HepG2 (cell line): Measurements from ENCODE around the gene BICDL2. TPM values are rescaled to one million over a fixed set of nuclear protein-coding genes. Genes with fewer than 3 reads are reported as not detected.

Source experiments
- ARHGAP35 ChIP-seq: sonication (generic); formaldehyde crosslinking; IDR thresholded peaks from 2 replicates; pipeline ENCODE4 v1.9.0; 2022; ENCODE audit warnings: mild to moderate bottlenecking, inconsistent platforms, moderate library complexity, missing genetic modification reagents, borderline replicate concordance
- ARNT ChIP-seq: fragments of 450-650 bp; IDR thresholded peaks from 2 replicates; pipeline ENCODE4 v1.6.1; 2017
- ATRX ChIP-seq: sonication (generic); formaldehyde crosslinking; IDR thresholded peaks from 2 replicates; pipeline ENCODE4 v1.4.0; 2020; ENCODE audit warnings: missing genetic modification reagents, borderline replicate concordance
- EED ChIP-seq: sonication (generic); formaldehyde crosslinking; IDR thresholded peaks from 2 replicates; pipeline ENCODE4 v1.5.0; 2020; ENCODE audit warnings: mild to moderate bottlenecking, missing genetic modification reagents
- GPN1 ChIP-seq: sonication (generic); formaldehyde crosslinking; IDR thresholded peaks from 2 replicates; pipeline ENCODE4 v1.5.1; 2020; ENCODE audit warnings: missing genetic modification reagents, borderline replicate concordance
- KDM1A ChIP-seq: IDR thresholded peaks from 2 replicates; pipeline ENCODE4 v1.6.1; 2016; ENCODE audit warnings: missing compliant biosample characterization
- MATR3 ChIP-seq: sonication (generic); formaldehyde crosslinking; IDR thresholded peaks from 2 replicates; pipeline ENCODE4 v1.4.0; 2020; ENCODE audit warnings: missing genetic modification reagents
- MXI1 ChIP-seq: IDR thresholded peaks from 3 replicates; pipeline ENCODE4 v1.6.1; 2012; ENCODE audit warnings: low read depth, low read length, inconsistent platforms, borderline replicate concordance
- REL ChIP-seq: sonication (generic); formaldehyde crosslinking; conservative IDR thresholded peaks from 2 replicates; pipeline ENCODE4 v1.8.0; 2022; ENCODE audit warnings: mild to moderate bottlenecking, missing genetic modification reagents, moderate library complexity
- SMARCE1 ChIP-seq: fragments of 450-650 bp; IDR thresholded peaks from 2 replicates; pipeline ENCODE4 v1.6.1; 2017; ENCODE audit warnings: borderline replicate concordance
- TCF7L2 ChIP-seq: IDR thresholded peaks from 2 replicates; pipeline ENCODE4 v1.6.1; 2011; ENCODE audit warnings: mild to moderate bottlenecking, low read depth, low read length, moderate library complexity
- TEAD3 ChIP-seq: optimal IDR thresholded peaks from 2 replicates; pipeline ENCODE3; 2016; ENCODE audit warnings: borderline replicate concordance
- XRCC5 ChIP-seq: fragments of 200-400 bp; formaldehyde crosslinking; optimal IDR thresholded peaks from 2 replicates; pipeline ENCODE3; 2017; ENCODE audit warnings: mild to moderate bottlenecking, low read length
- ZBTB8A ChIP-seq: sonication (generic); formaldehyde crosslinking; IDR thresholded peaks from 2 replicates; pipeline ENCODE4 v1.4.0; 2020; ENCODE audit warnings: mild to moderate bottlenecking, low read depth, missing genetic modification reagents, borderline replicate concordance
- ZNF10 ChIP-seq: sonication (generic); formaldehyde crosslinking; IDR thresholded peaks from 2 replicates; pipeline ENCODE4 v1.4.0; 2020; ENCODE audit warnings: mild to moderate bottlenecking, low read depth, missing genetic modification reagents, borderline replicate concordance
- ZNF12 ChIP-seq: sonication (generic); formaldehyde crosslinking; IDR thresholded peaks from 2 replicates; pipeline ENCODE4 v1.5.0; 2020; ENCODE audit warnings: missing genetic modification reagents
- ZNF33A ChIP-seq: sonication (generic); formaldehyde crosslinking; IDR thresholded peaks from 2 replicates; pipeline ENCODE4 v1.5.1; 2020; ENCODE audit warnings: missing genetic modification reagents, mild to moderate bottlenecking, moderate library complexity, borderline replicate concordance
- ZNF367 ChIP-seq: sonication (generic); formaldehyde crosslinking; IDR thresholded peaks from 2 replicates; pipeline ENCODE4 v1.4.0; 2020; ENCODE audit warnings: missing genetic modification reagents, borderline replicate concordance
- ZNF431 ChIP-seq: sonication (generic); formaldehyde crosslinking; IDR thresholded peaks from 2 replicates; pipeline ENCODE4 v1.9.0; 2022; ENCODE audit warnings: missing genetic modification reagents, low read depth, mild to moderate bottlenecking, borderline replicate concordance
- ZNF816 ChIP-seq: sonication (generic); formaldehyde crosslinking; IDR thresholded peaks from 2 replicates; pipeline ENCODE4 v1.8.0; 2022; ENCODE audit warnings: missing genetic modification reagents, mild to moderate bottlenecking, borderline replicate concordance
- polyA plus RNA-seq, 8 experiments: library from polyadenylated mRNA; depleted of rRNA in 3 of 8; stranded (reverse) in 7 of 8; unstranded in 1 of 8; fragments of >200 nt; fragmentation: Illumina TruSeq in 4 of 8; extraction: Trizol in 4 of 8; gene quantifications; 2 replicates each; pipeline versions ENCODE4 v1.2.1 to v1.2.3, GENCODE V29; 2011 to 2016; ENCODE audit warnings: low read depth in 4 of 8, missing spikeins in 1 of 8, mixed read lengths in 1 of 8; ENCODE audit not compliant: insufficient read depth in 1 of 8
- total RNA-seq, 5 experiments: library from RNA; depleted of rRNA; stranded (reverse); fragments of >200 nt; fragmentation: Illumina TruSeq; extraction: Trizol; gene quantifications; 2 replicates each; pipeline ENCODE4 v1.2.3, GENCODE V29; 2016; ENCODE audit warnings: low read depth in 1 of 5
- TF ChIP-seq, protein P1 (sequence below): sonication (generic); formaldehyde crosslinking; conservative IDR thresholded peaks from 2 replicates; pipeline ENCODE4 v1.4.0; 2020; ENCODE audit warnings: mild to moderate bottlenecking, missing genetic modification reagents, moderate library complexity
- TF ChIP-seq, protein P2 (sequence below): sonication (generic); formaldehyde crosslinking; IDR thresholded peaks from 2 replicates; pipeline ENCODE4 v1.4.0; 2020; ENCODE audit warnings: missing genetic modification reagents
- TF ChIP-seq, protein P3 (sequence below): sonication (generic); formaldehyde crosslinking; IDR thresholded peaks from 2 replicates; pipeline ENCODE4; 2020; ENCODE audit warnings: missing genetic modification reagents, mild to moderate bottlenecking, borderline replicate concordance

Gene BICDL2
- total and polyA plus RNA-seq, 2 of the 13 experiments (the other 11 are each of a cell fraction or from before 2014, with no cell fraction given), result 0.12 TPM; not detected in 1

DNA sequence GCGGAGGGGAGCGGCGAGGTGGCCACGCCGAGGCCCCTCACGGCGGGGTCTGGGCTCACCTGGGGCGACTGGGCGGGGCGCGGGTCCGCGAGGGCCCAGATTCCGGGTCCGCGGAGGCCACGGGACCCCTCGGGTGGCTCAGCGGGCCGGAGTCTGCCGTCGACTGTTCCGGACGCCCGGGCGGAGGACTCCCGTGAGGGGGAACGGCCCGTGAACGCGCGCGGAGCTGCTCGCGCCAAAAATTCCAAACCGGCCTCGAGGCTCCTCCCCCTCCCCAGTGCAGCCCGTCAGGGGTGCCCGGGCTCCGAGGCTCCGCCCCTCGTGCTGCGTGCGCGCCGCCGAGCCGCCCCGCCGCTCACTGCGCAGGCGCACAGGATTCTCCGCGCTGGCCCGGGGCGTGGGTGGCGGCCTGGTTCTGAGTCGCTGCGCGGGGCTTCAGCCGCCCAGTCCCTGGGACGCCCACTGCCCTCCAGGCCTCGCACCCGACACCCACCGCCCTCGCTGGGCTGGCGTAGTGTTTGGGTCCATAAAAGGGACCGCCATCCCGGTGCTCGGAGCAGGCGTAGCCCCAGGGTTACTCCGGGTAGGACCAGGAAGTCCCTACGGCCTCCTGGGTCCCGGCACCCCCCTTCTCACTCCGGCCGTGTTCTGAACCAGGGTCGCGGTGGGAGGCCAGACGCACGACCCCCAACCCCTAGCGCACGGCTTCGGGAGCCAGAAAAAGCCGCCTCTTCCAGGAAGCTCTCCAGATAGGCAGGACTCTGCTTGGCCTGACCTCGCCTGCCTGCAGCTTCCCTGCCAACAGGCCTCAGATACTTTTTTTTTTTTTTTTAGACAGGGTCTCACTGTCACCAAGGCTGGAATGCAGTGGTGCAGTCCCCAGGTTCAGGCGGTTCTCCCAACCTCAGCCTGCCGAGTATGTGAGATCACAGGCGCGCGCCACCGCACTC is 56.2 kb downstream of the BICDL2 start, which contains the start of gene PKMYT1 (continued):
- TF ChIP-seq, protein P1, sequence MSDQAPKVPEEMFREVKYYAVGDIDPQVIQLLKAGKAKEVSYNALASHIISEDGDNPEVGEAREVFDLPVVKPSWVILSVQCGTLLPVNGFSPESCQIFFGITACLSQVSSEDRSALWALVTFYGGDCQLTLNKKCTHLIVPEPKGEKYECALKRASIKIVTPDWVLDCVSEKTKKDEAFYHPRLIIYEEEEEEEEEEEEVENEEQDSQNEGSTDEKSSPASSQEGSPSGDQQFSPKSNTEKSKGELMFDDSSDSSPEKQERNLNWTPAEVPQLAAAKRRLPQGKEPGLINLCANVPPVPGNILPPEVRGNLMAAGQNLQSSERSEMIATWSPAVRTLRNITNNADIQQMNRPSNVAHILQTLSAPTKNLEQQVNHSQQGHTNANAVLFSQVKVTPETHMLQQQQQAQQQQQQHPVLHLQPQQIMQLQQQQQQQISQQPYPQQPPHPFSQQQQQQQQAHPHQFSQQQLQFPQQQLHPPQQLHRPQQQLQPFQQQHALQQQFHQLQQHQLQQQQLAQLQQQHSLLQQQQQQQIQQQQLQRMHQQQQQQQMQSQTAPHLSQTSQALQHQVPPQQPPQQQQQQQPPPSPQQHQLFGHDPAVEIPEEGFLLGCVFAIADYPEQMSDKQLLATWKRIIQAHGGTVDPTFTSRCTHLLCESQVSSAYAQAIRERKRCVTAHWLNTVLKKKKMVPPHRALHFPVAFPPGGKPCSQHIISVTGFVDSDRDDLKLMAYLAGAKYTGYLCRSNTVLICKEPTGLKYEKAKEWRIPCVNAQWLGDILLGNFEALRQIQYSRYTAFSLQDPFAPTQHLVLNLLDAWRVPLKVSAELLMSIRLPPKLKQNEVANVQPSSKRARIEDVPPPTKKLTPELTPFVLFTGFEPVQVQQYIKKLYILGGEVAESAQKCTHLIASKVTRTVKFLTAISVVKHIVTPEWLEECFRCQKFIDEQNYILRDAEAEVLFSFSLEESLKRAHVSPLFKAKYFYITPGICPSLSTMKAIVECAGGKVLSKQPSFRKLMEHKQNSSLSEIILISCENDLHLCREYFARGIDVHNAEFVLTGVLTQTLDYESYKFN (CRISPR knock-in tag), result 0 out of 2 replicates have a peak, but pooled peaks have one; percentile 20
- TF ChIP-seq ARHGAP35 (CRISPR knock-in tag) (0 out of 2 replicates have a peak, but pooled peaks have one; percentile 26), ZNF816 (CRISPR knock-in tag) (no peak), ZNF10 (no peak), MXI1 (peak; percentile 84; the same call in 1 of the 3 replicates), SMARCE1 (no peak), ZNF367 (CRISPR knock-in tag) (no peak), EED (CRISPR knock-in tag) (0 out of 2 replicates have a peak, but pooled peaks have one; percentile 19), KDM1A (CRISPR knock-in tag) (no peak), ZBTB8A (CRISPR knock-in tag) (no peak), TEAD3 (CRISPR knock-in tag) (peak; percentile 31), TCF7L2 (no peak), ARNT (no peak), ZNF12 (no peak; the same call in 1 of the 2 replicates), ZNF33A (CRISPR knock-in tag) (no peak), GPN1 (no peak), XRCC5 (no peak), ZNF431 (peak; percentile 21; the same call in 1 of the 2 replicates), MATR3 (no peak), ATRX (CRISPR knock-in tag) (no peak), REL (CRISPR knock-in tag) (0 out of 2 replicates have a peak, but pooled peaks have one; percentile 48)
- TF ChIP-seq, protein P2, sequence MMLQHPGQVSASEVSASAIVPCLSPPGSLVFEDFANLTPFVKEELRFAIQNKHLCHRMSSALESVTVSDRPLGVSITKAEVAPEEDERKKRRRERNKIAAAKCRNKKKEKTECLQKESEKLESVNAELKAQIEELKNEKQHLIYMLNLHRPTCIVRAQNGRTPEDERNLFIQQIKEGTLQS (CRISPR knock-in tag), result peak; percentile 7; the same call in 1 of the 2 replicates
- TF ChIP-seq, protein P3, sequence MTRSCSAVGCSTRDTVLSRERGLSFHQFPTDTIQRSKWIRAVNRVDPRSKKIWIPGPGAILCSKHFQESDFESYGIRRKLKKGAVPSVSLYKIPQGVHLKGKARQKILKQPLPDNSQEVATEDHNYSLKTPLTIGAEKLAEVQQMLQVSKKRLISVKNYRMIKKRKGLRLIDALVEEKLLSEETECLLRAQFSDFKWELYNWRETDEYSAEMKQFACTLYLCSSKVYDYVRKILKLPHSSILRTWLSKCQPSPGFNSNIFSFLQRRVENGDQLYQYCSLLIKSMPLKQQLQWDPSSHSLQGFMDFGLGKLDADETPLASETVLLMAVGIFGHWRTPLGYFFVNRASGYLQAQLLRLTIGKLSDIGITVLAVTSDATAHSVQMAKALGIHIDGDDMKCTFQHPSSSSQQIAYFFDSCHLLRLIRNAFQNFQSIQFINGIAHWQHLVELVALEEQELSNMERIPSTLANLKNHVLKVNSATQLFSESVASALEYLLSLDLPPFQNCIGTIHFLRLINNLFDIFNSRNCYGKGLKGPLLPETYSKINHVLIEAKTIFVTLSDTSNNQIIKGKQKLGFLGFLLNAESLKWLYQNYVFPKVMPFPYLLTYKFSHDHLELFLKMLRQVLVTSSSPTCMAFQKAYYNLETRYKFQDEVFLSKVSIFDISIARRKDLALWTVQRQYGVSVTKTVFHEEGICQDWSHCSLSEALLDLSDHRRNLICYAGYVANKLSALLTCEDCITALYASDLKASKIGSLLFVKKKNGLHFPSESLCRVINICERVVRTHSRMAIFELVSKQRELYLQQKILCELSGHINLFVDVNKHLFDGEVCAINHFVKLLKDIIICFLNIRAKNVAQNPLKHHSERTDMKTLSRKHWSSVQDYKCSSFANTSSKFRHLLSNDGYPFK, result peak; percentile 57; the same call in 1 of the 2 replicates
